HUES64 (cell line): Measurements from ENCODE around the gene MTFR2. TPM values are rescaled to one million over a fixed set of nuclear protein-coding genes. Genes with fewer than 3 reads are reported as not detected.

Source experiments
- H3K27ac ChIP-seq: 2 replicates; pipeline ENCODE4 v1.7.0; 2013; ENCODE audit warnings: low read depth, low read length, inconsistent platforms
- H3K27me3 ChIP-seq: 2 replicates; pipeline ENCODE4 v1.6.1; 2013; ENCODE audit warnings: mild to moderate bottlenecking, low read length; ENCODE audit not compliant: insufficient read depth
- H3K36me3 ChIP-seq: 2 replicates; pipeline ENCODE4 v1.6.1; 2013; ENCODE audit warnings: mild to moderate bottlenecking, low read length; ENCODE audit not compliant: insufficient read depth
- H3K4me1 ChIP-seq: 2 replicates; pipeline ENCODE4 v1.6.1; 2013; ENCODE audit warnings: mild to moderate bottlenecking, low read length, moderate library complexity; ENCODE audit not compliant: insufficient read depth
- H3K4me3 ChIP-seq: 2 replicates; pipeline ENCODE4 v1.5.1; 2013; ENCODE audit warnings: mild to moderate bottlenecking, low read length, moderate library complexity
- H3K9ac ChIP-seq: 2 replicates; pipeline ENCODE4 v1.6.1; 2013; ENCODE audit warnings: mild to moderate bottlenecking, low read depth, low read length
- H3K9me3 ChIP-seq: 2 replicates; pipeline ENCODE4 v1.6.1; 2013; ENCODE audit warnings: low read depth, low read length; ENCODE audit not compliant: insufficient read depth
- WGBS: fragments of 150-250, 120-280 bp; methylation state at CpG from one replicate; pipeline ENCODE4 v1.1.7; 2013; ENCODE audit warnings: missing lambda C conversion rate; 5-methylcytosine and 5-hydroxymethylcytosine counted together
- polyA plus RNA-seq, 2 experiments: library from polyadenylated mRNA; stranded (reverse); fragments of 50-300 nt; gene quantifications; one replicate each; pipeline ENCODE4 v1.2.3, GENCODE V29; 2013

The MTFR2 gene
- 10.4 TPM for polyA plus RNA-seq (2013, experiment 1 of 2)
- polyA plus RNA-seq (2013, experiment 2 of 2) = 10.1 TPM

GRCh38 chr6:136249811-136250685 is at the start of gene MTFR2:
Gene MTFR2, minus strand, starts transcription at chr6:136250311. Its CDS starts 1,212 bp downstream, at chr6:136249099.
- Histone ChIP-seq H3K9me3 (no peaks in the 10 kb centered on the region), H3K4me1 (peaks cover 6% of the 10 kb centered on the region; the same call in 1 of the 2 replicates), H3K4me3 (peak within 1 kb of the TSS; percentile 88), H3K27me3 (no peaks in the 10 kb centered on the region; the same call in 1 of the 2 replicates), H3K27ac (peak within 1 kb of the TSS; percentile 20; the same call in 1 of the 2 replicates), H3K9ac (peak within 1 kb of the TSS; percentile 72), H3K36me3 (no peaks in the 10 kb centered on the region)
- under 1% methylated on average over 59 of the region's 59 CpGs for WGBS

- no peak overlapping the region for H3K27ac ChIP-seq
- WGBS = 93% methylated on average over 3 of the region's 3 CpGs
- no peaks in the 10 kb centered on the region for H3K27me3 ChIP-seq
- H3K4me3 ChIP-seq = no peak overlapping the region
- H3K36me3 ChIP-seq = no peaks in the 10 kb centered on the region
- H3K9ac ChIP-seq = no peak overlapping the region
- peaks cover 7% of the 10 kb centered on the region for H3K4me1 ChIP-seq
- no peaks in the 10 kb centered on the region for H3K9me3 ChIP-seq
Measured at GRCh38 chr6:136294621-136295020, 44.5 kb upstream of the MTFR2 start.

GRCh38 chr6:136290410-136291010 is 40.4 kb upstream of the MTFR2 start:
- 10% methylated on average over 22 of the region's 22 CpGs for WGBS
- Histone ChIP-seq H3K36me3 (no peaks in the 10 kb centered on the region), H3K4me3 (peak overlapping the region; percentile 99), H3K27me3 (no peaks in the 10 kb centered on the region), H3K4me1 (peaks cover 9% of the 10 kb centered on the region), H3K9me3 (no peaks in the 10 kb centered on the region), H3K9ac (peak overlapping the region; percentile 100), H3K27ac (peak overlapping the region; percentile 96)

- peak within 1 kb of the TSS; percentile 99 for H3K4me3 ChIP-seq
- peak within 1 kb of the TSS; percentile 100 for H3K9ac ChIP-seq
- no peaks in the 10 kb centered on the region for H3K27me3 ChIP-seq
- H3K9me3 ChIP-seq = no peaks in the 10 kb centered on the region
- under 1% methylated on average over 60 of the region's 60 CpGs for WGBS
- peaks cover 15% of the 10 kb centered on the region for H3K4me1 ChIP-seq
- no peaks in the 10 kb centered on the region for H3K36me3 ChIP-seq
- H3K27ac ChIP-seq = peak within 1 kb of the TSS; percentile 99
Measured at GRCh38 chr6:136289579-136290409, 39.7 kb upstream of the MTFR2 start, which contains the start of gene BCLAF1. Gene BCLAF1, minus strand, starts transcription at chr6:136289846. Its CDS starts 9,980 bp downstream, at chr6:136279866.

- Histone ChIP-seq H3K9me3 (no peaks in the 10 kb centered on the region), H3K27ac (peak overlapping the region; percentile 99), H3K9ac (peak overlapping the region; percentile 100), H3K4me1 (peaks cover 20% of the 10 kb centered on the region), H3K27me3 (no peaks in the 10 kb centered on the region), H3K4me3 (peak overlapping the region; percentile 99), H3K36me3 (no peaks in the 10 kb centered on the region)
- under 1% methylated on average over 34 of the region's 34 CpGs for WGBS
Measured at GRCh38 chr6:136289327-136289578, 39.1 kb upstream of the MTFR2 start.

GRCh38 chr6:136288566-136289326 is 38.6 kb upstream of the MTFR2 start:
- H3K27ac ChIP-seq = peak overlapping the region; percentile 99
- peak overlapping the region; percentile 99 for H3K4me3 ChIP-seq
- WGBS = under 1% methylated on average over 34 of the region's 34 CpGs
- H3K9me3 ChIP-seq = no peaks in the 10 kb centered on the region
- no peaks in the 10 kb centered on the region for H3K36me3 ChIP-seq
- H3K27me3 ChIP-seq = no peaks in the 10 kb centered on the region
- H3K9ac ChIP-seq = peak overlapping the region; percentile 100
- peaks cover 23% of the 10 kb centered on the region for H3K4me1 ChIP-seq

GRCh38 chr6:136284909-136285308 is 34.8 kb upstream of the MTFR2 start:
- 22% methylated on average over 2 of the region's 2 CpGs for WGBS
- Histone ChIP-seq H3K36me3 (peaks cover 30% of the 10 kb centered on the region), H3K4me1 (peaks cover 16% of the 10 kb centered on the region; the same call in 1 of the 2 replicates), H3K4me3 (peak overlapping the region; percentile 8; the same call in 1 of the 2 replicates), H3K9me3 (no peaks in the 10 kb centered on the region), H3K9ac (no peak overlapping the region), H3K27ac (no peak overlapping the region), H3K27me3 (no peaks in the 10 kb centered on the region)

GRCh38 chr6:136282906-136283305 is 32.8 kb upstream of the MTFR2 start:
- peaks cover 14% of the 10 kb centered on the region; the same call in 1 of the 2 replicates for H3K4me1 ChIP-seq
- no peaks in the 10 kb centered on the region for H3K9me3 ChIP-seq
- H3K4me3 ChIP-seq = no peak overlapping the region
- no peak overlapping the region for H3K9ac ChIP-seq
- H3K36me3 ChIP-seq = peaks cover 48% of the 10 kb centered on the region
- no peak overlapping the region for H3K27ac ChIP-seq
- no peaks in the 10 kb centered on the region for H3K27me3 ChIP-seq
- 94% methylated on average over 3 of the region's 4 CpGs for WGBS

- H3K27me3 ChIP-seq = no peaks in the 10 kb centered on the region
- peaks cover 71% of the 10 kb centered on the region for H3K36me3 ChIP-seq
- H3K9ac ChIP-seq = no peak overlapping the region
- no peak overlapping the region for H3K4me3 ChIP-seq
- H3K4me1 ChIP-seq = peaks cover 11% of the 10 kb centered on the region; the same call in 1 of the 2 replicates
- H3K9me3 ChIP-seq = no peaks in the 10 kb centered on the region
- no peak overlapping the region for H3K27ac ChIP-seq
- 97% methylated on average over 2 of the region's 3 CpGs for whole genome bisulfite sequencing
Measured at GRCh38 chr6:136280032-136280609, 30.0 kb upstream of the MTFR2 start.

- H3K27ac ChIP-seq = no peak overlapping the region
- H3K9ac ChIP-seq = no peak overlapping the region
- no peaks in the 10 kb centered on the region for H3K27me3 ChIP-seq
- H3K9me3 ChIP-seq = no peaks in the 10 kb centered on the region
- peaks cover 93% of the 10 kb centered on the region for H3K36me3 ChIP-seq
- H3K4me1 ChIP-seq = no peaks in the 10 kb centered on the region
- no CpG with 5 or more reads among the region's 1 CpG for WGBS
- no peak overlapping the region for H3K4me3 ChIP-seq
Measured at GRCh38 chr6:136274062-136274461, 24.0 kb upstream of the MTFR2 start.
